CD4-positive, alpha-beta T cell treated with Interleukin-2 at 100 ng/mL for 4 hours (primary cell): ENCODE results near the gene LGALS13.
A peak's percentile ranks its signal among the peaks of the same experiment; 100 is the strongest.

Experiments
- DNase-seq: peaks from one replicate; pipeline ENCODE4 v3.0.0-alpha.2; 2020; ENCODE audit warnings: low spot score

The LGALS13 gene, protein sequence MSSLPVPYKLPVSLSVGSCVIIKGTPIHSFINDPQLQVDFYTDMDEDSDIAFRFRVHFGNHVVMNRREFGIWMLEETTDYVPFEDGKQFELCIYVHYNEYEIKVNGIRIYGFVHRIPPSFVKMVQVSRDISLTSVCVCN

GRCh38 chr19:39602224-39602623, at the start of gene LGALS13:
Gene LGALS13 (plus strand): TSS chr19:39602524. CDS start chr19:39602569, 45 bp downstream.
- DNase-seq, result no peak

- no peak for DNase-seq
Measured at GRCh38 chr19:39553082-39553652, 49.2 kb upstream of the LGALS13 start.

DNA sequence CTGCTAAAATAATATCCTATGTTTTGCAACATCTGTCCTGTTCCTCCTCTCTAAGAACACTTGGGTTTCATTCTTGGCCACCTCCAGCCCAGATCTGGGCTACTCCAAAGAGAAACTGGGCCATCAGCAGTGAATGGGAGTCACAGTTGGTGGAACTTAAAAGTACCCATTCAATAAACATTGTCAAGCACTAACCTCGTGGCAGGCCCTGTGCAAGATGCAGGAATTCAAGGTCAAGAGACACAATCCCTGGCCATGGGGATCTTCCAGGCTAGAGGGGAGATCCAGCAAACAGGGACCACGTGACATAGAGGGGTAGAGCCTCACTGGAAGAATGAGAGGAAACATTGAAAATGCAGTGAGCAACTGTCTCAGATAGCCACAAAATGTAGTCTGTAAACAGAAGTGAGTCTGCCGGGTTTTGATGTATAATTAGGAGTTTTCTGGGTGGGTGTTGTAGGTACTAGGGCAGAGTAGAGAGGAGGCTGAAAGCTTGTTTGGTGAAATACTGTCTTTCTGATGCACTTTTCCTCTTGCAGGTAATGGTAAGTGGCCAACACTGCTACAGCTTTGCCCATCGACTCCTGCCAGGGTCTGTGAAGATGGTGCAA, 47.5 kb upstream of the LGALS13 start:
- no peak for DNase-seq

DNA sequence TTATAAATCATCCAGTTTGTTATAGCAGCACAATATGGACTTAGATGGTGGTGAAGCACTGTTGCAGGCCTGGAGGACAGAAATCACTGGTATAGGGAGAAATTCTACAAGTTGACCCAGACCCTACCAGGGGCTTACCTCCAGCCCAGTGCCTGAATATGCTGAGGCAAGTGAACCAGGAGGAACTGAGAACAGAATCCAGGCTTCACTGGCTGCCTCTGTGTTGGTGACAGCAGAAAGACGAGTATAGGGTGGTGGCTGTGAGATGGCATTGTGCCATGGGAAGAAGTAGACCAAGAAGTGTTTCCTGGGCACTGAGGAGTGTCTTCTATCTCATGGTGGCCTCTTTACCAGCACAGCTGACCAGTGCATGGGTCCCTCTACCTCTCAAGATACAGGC, 46.4 kb upstream of the LGALS13 start:
- DNase-seq, result no peak

DNA sequence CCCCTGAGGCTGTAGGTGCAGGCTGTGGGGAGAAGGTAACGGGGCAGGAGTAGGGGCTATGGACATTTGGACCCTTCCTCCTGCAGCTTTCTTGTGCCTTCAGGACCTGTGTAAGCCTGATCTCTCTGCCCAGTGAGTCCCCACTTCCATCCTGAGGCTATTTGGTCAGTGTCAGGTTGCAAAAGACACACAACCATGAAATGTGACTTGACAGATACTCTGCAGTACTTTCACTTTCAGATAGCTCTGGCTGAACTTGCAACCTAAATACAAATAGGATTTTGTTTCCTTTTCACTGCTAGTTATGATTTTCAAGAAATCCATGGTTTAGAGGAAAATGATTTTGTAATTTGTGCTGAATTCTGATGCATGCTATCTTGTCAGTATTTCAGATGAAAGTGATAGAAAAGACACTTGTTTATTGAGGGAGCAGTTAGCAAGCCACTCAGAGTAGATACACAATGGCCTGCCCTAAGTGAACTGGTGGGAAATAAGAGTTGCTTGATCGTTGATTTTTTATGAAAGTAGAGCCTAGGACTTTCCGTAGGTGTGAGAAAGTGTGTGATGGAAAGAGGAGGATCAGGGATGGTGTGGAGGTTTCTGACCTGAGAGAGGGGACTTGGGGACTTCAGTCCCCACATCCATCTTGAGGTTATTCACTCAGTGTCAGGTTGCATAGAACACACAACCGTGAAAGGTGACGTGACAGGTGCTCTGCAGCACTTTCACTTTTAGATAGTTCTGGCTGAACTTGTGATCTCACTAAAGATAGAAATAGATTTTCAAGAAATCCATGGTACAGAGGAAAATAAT, 44.3 kb upstream of the LGALS13 start:
- peak; percentile 35 for DNase-seq

DNA sequence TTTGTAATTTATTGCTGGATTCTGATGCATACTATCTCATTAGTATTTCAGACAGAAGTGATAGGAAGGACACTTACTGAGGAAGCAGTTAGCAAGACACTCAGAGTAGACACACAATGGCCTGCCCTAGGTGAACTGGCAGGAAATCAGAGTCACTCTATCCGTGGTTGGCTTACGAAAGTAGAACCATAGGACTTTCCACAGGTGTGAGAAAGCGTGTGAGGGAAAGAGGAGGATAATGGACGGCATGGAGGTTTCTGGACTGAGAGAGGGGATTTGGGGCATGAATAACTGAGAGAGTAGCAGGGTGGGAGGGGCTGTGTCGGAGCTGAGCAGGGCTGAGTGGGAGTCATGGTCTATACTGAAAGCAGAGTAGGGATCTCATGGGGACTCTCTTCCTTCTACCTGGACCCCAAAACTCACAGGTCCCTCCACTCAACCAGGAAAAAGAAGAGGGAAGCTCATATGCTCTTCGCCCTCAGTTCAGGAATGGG, 43.7 kb upstream of the LGALS13 start:
- DNase-seq, result peak; percentile 30

- DNase-seq, result no peak
Measured at GRCh38 chr19:39563408-39563807, 38.9 kb upstream of the LGALS13 start.

DNA sequence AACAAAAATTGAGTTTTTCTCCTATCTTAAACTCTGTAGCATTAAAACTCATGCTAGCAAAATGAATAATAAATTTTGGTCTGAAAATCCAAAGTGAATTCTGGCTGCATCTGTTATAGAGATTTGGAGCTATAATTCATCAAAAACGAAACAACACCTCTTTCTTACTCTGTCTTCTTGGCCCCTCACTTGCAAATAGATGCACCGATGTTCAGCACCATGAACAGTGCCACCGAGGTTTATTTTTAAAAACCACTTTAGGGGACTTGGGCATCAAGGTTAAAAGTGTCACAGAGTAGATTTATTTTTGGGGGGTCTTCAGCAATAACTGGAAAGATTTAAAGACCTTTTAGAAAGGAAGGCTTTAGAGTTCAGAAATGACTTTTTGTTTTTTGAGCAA, 36.3 kb upstream of the LGALS13 start:
- DNase-seq, result no peak

GRCh38 chr19:39568604-39569003, 33.7 kb upstream of the LGALS13 start:
- no peak for DNase-seq

GRCh38 chr19:39582442-39582841, 19.9 kb upstream of the LGALS13 start:
- no peak for DNase-seq

- no peak for DNase-seq
Measured at GRCh38 chr19:39582891-39583625, 19.3 kb upstream of the LGALS13 start.

DNA sequence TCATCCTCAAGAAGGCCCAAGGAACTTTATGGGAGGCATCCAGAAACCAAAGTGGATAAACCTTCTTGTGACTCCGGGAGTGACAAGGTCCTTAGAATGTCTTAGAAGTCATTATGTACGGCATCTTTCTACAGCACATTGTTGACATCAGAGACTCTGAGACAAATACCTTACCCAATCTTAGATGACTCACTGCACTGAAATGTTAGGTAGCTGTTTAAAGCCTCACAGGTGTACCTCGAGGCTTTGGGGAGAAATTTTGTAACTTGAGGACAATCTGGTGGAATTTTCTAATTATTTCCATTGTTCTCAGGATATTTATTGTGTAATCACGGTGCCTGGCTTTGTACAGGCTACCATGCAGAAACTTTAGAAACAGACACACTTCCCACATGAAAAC, 14.8 kb upstream of the LGALS13 start:
- DNase-seq, result no peak

DNA sequence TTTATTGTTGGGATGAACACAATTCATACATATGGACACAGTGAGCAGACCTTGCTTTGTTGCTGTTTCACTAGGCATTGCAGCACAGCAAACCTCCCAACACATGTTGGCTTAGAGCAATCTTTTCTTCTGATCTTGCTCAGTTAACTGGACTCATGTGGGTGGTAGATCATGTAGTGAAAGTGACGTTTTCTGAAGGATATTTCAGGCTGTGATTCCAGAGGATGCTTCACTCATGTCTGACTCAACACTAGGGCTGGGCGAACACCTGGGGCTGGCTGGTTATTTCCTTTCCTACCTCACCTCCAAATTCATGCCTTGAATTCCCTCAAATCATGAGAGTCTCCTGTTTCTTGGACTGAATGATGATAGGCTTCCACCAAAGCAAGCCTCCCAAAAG, 14.3 kb upstream of the LGALS13 start:
- DNase-seq, result no peak

DNA sequence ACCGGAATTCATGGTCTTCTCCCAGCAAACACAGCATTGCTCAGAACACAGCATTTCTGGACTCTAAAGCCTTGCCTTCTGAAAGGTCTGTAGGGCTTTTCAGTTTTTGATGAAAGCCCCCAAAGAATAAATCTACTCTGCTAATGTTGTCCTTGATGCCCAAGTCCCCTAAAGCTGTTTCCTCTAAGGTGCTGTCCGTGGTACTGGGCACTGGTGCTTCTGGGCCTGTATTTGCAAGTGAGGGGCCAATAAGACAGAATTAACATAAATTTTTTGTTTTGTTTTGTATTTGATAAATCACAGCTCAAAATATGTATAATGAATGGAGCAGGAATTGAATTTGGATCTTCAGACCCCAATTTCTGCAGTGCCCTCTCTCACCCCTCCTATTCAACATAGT, 12.1 kb upstream of the LGALS13 start:
- no peak for DNase-seq

DNA sequence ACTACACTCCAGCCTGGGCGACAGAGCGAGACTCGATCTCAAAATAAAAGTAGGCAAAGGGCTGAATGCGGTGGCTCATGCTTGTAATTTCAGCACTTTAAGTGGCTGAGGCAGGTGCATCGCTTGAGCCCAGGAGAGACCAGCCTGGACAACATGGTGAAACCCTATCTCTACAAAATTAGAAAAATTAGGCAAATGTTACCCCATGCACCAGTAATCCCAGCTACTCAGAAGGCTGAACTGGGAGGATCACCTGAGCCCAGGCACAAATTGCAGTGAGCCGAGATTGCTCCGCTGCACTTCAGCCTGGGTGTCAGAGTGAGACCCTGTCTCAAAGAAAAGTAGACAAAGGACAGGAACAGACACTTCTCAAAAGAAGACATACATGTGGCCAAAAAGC, 9.9 kb upstream of the LGALS13 start:
- no peak for DNase-seq

DNA sequence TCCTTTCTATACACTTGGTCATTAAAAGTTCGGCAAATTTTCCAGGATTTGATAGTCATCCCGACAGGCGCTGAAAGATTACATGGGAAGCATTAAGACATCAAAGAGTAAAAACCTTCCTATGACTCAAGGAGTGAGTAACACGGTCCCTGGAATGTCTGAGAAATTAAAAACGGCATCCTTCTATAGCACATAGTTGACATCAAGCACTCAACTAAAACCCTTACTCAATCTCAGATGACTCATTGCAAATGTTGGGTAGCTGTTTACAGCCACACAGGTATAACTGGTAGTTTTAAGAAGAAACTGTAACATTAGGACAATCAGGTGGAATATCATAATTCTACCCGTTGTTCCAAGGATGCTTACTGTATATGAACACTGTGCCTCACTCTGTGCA, 6.4 kb upstream of the LGALS13 start:
- no peak for DNase-seq

DNA sequence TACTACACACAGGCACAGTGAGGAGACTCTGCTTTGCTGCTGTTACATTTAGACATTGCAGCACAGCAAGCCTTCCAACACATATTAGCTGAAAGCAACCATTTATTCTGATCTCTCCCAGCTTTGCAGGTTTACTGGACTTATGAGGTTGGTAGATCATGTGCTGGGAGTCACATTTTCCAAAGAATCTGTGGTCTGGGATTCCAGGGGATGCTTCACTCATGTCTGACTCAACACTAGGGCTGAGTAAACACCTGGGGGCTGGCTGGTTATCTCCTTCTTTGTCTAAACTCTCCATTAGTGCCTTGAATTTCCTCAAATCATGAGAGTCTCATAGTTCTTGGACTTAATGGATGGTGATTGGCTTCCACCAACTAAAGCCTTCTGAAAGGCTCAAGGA, 5.4 kb upstream of the LGALS13 start:
- DNase-seq, result no peak

- DNase-seq, result no peak
Measured at GRCh38 chr19:39599116-39599515, 3.2 kb upstream of the LGALS13 start.

- no peak for DNase-seq
Measured at GRCh38 chr19:39603825-39604224, 1.5 kb downstream of the LGALS13 start.

- DNase-seq, result no peak
Measured at GRCh38 chr19:39607021-39607420, 4.7 kb downstream of the LGALS13 start.

- no peak for DNase-seq
Measured at GRCh38 chr19:39607561-39607960, 5.2 kb downstream of the LGALS13 start.

DNA sequence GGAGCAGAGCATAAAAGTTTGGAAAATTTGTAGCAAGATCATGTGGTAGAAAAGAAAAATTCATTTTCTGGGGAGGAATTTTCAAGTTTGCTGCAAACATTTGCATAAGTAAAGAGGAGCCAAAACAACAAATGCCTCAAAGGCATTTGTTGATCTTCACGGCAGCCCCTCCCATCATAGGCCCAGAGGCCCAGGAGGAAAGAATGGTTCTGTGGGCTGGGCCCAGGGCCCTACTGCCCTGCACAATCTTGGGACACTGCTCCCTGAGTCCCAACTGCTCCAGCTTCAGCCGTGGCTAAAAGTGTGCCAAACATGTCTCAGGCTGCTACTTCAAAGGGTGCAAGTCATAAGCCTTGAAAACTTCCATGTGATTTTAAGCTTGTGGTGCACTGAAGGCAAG, 11.3 kb downstream of the LGALS13 start:
- DNase-seq, result no peak
